Mammary epithelial cell (primary cell): ENCODE measurements around the gene ZFYVE9.
"Not testable (repeated sequence)": the region's sequence is repeated elsewhere in the genome, so short reads cannot be mapped to it uniquely, and the experiment has no call there.

Experiments
- CTCF ChIP-seq, 2 donors: IDR thresholded peaks in 1 of 2; conservative IDR thresholded peaks in 1 of 2; 2 replicates each; pipeline ENCODE4 v1.5.1; 2011 to 2012; ENCODE audit warnings: inconsistent platforms in 2 of 2, low read length in 2 of 2, mild to moderate bottlenecking in 2 of 2, control low read depth in 1 of 2, low read depth in 1 of 2; ENCODE audit not compliant: insufficient read depth in 1 of 2; ENCODE audit errors: extremely low read depth in 1 of 2
- EZH2 ChIP-seq: IDR thresholded peaks from 2 replicates; pipeline ENCODE4 v1.6.1; 2012; ENCODE audit warnings: low read length, inconsistent platforms, borderline replicate concordance

- TF ChIP-seq CTCF (conservative IDR thresholded peaks at IDR 0.05 in 1 of 2, IDR thresholded peaks at IDR 0.05 in 1 of 2; ENCODE audit: extremely low read depth in 1 of 2, insufficient read depth in 1 of 2, low read depth in 1 of 2, low read length in 2 of 2); EZH2: not testable (repeated sequence)
Measured at GRCh38 chr1:52182328-52182727, 40.4 kb downstream of the ZFYVE9 start.
